Measurements from ENCODE around the gene DIS3L2. TPM values are rescaled to one million over a fixed set of nuclear protein-coding genes. Genes with fewer than 3 reads are reported as not detected.
"Not testable (repeated sequence)": the region's sequence is repeated elsewhere in the genome, so short reads cannot be mapped to it uniquely, and the experiment has no call there.

Gene DIS3L2
- total RNA-seq, 1 experiment from 2014 or later = 15.8 TPM

- Histone ChIP-seq H3K4me2 (ENCODE audit: low read depth, low read length, poor library complexity, severe bottlenecking) (no peak overlapping the region), H3K27me3 (ENCODE audit: low read length) (no peaks in the 10 kb centered on the region), H3K79me2 (ENCODE audit: low read length) (no peaks in the 10 kb centered on the region), H3K36me3 (ENCODE audit: insufficient read depth, low read length) (no peaks in the 10 kb centered on the region), H3K9ac (ENCODE audit: low read length) (no peak overlapping the region), H3K4me3 (ENCODE audit: low read length) (no peak overlapping the region), H3K4me1 (ENCODE audit: low read length) (peaks cover 6% of the 10 kb centered on the region), H2AFZ (ENCODE audit: low read length) (no peak overlapping the region), H3K9me3 (ENCODE audit: low read length) (no peaks in the 10 kb centered on the region; the same call in 1 of the 2 replicates), H4K20me1 (ENCODE audit: insufficient read depth, low read depth, low read length) (no peaks in the 10 kb centered on the region), H3K9me2 (replicated peaks; ENCODE audit: insufficient read depth, low read length) (no peaks in the 10 kb centered on the region), H3K27ac (ENCODE audit: low read length) (no peak overlapping the region)
- DNase-seq = no peak
These were observed 136.2 kb downstream of the DIS3L2 start for GRCh38 chr2:232097758-232098157.

GRCh38 chr2:232102380-232102779 is 140.9 kb downstream of the DIS3L2 start:
- Histone ChIP-seq H4K20me1 (ENCODE audit: insufficient read depth, low read depth, low read length) (no peaks in the 10 kb centered on the region), H3K9ac (ENCODE audit: low read length) (no peak overlapping the region), H3K27me3 (ENCODE audit: low read length) (no peaks in the 10 kb centered on the region), H3K9me2 (replicated peaks; ENCODE audit: insufficient read depth, low read length) (no peaks in the 10 kb centered on the region), H3K9me3 (ENCODE audit: low read length) (no peaks in the 10 kb centered on the region; the same call in 1 of the 2 replicates), H3K27ac (ENCODE audit: low read length) (no peak overlapping the region), H3K36me3 (ENCODE audit: insufficient read depth, low read length) (no peaks in the 10 kb centered on the region), H3K4me3 (ENCODE audit: low read length) (no peak overlapping the region), H2AFZ (ENCODE audit: low read length) (no peak overlapping the region), H3K4me2 (ENCODE audit: low read depth, low read length, poor library complexity, severe bottlenecking) (no peak overlapping the region), H3K79me2 (ENCODE audit: low read length) (no peaks in the 10 kb centered on the region), H3K4me1 (ENCODE audit: low read length) (peaks cover 6% of the 10 kb centered on the region)
- DNase-seq = no peak

- Histone ChIP-seq H3K27me3 (ENCODE audit: low read length) (no peaks in the 10 kb centered on the region), H3K4me2 (ENCODE audit: low read depth, low read length, poor library complexity, severe bottlenecking) (no peak overlapping the region), H3K36me3 (ENCODE audit: insufficient read depth, low read length) (no peaks in the 10 kb centered on the region), H3K4me3 (ENCODE audit: low read length) (no peak overlapping the region), H3K4me1 (ENCODE audit: low read length) (peaks cover 6% of the 10 kb centered on the region), H3K9ac (ENCODE audit: low read length) (no peak overlapping the region), H3K9me3 (ENCODE audit: low read length) (no peaks in the 10 kb centered on the region), H3K9me2 (replicated peaks; ENCODE audit: insufficient read depth, low read length) (no peaks in the 10 kb centered on the region), H2AFZ (ENCODE audit: low read length) (no peak overlapping the region), H3K27ac (ENCODE audit: low read length) (no peak overlapping the region), H3K79me2 (ENCODE audit: low read length) (no peaks in the 10 kb centered on the region), H4K20me1 (ENCODE audit: insufficient read depth, low read depth, low read length) (no peaks in the 10 kb centered on the region)
- no peak for DNase-seq
These were observed 141.7 kb downstream of the DIS3L2 start for GRCh38 chr2:232103140-232103737.

- Histone ChIP-seq H4K20me1 (ENCODE audit: insufficient read depth, low read depth, low read length) (no peaks in the 10 kb centered on the region), H3K9me3 (ENCODE audit: low read length) (no peaks in the 10 kb centered on the region), H3K4me3 (ENCODE audit: low read length) (no peak overlapping the region), H3K27ac (ENCODE audit: low read length) (no peak overlapping the region), H3K27me3 (ENCODE audit: low read length) (no peaks in the 10 kb centered on the region), H3K4me2 (ENCODE audit: low read depth, low read length, poor library complexity, severe bottlenecking) (no peak overlapping the region), H3K79me2 (ENCODE audit: low read length) (no peaks in the 10 kb centered on the region), H3K9ac (ENCODE audit: low read length) (no peak overlapping the region), H3K36me3 (ENCODE audit: insufficient read depth, low read length) (no peaks in the 10 kb centered on the region), H3K9me2 (replicated peaks; ENCODE audit: insufficient read depth, low read length) (no peaks in the 10 kb centered on the region), H2AFZ (ENCODE audit: low read length) (no peak overlapping the region), H3K4me1 (ENCODE audit: low read length) (peaks cover 6% of the 10 kb centered on the region)
- DNase-seq = no peak
These were observed 142.6 kb downstream of the DIS3L2 start for GRCh38 chr2:232104076-232104646.

- no peaks in the 10 kb centered on the region for H4K20me1 ChIP-seq (ENCODE audit: insufficient read depth, low read depth, low read length)
- no peaks in the 10 kb centered on the region for H3K4me1 ChIP-seq (ENCODE audit: low read length)
- H3K9me3 ChIP-seq (ENCODE audit: low read length) = no peaks in the 10 kb centered on the region
- H3K36me3 ChIP-seq (ENCODE audit: insufficient read depth, low read length) = no peaks in the 10 kb centered on the region
- H3K4me3 ChIP-seq (ENCODE audit: low read length) = no peak overlapping the region
- no peak overlapping the region for H3K4me2 ChIP-seq (ENCODE audit: low read depth, low read length, poor library complexity, severe bottlenecking)
- H2AFZ ChIP-seq (ENCODE audit: low read length) = no peak overlapping the region
- H3K27ac ChIP-seq (ENCODE audit: low read length) = no peak overlapping the region
- no peaks in the 10 kb centered on the region for H3K9me2 ChIP-seq (replicated peaks; ENCODE audit: insufficient read depth, low read length)
- DNase-seq = no peak
- no peaks in the 10 kb centered on the region for H3K79me2 ChIP-seq (ENCODE audit: low read length)
- no peak overlapping the region for H3K9ac ChIP-seq (ENCODE audit: low read length)
- H3K27me3 ChIP-seq (ENCODE audit: low read length) = no peaks in the 10 kb centered on the region
These were observed 150.0 kb downstream of the DIS3L2 start for GRCh38 chr2:232111551-232111950.

GRCh38 chr2:232113821-232114220 is 152.3 kb downstream of the DIS3L2 start:
- no peaks in the 10 kb centered on the region for H3K79me2 ChIP-seq (ENCODE audit: low read length)
- no peaks in the 10 kb centered on the region for H3K36me3 ChIP-seq (ENCODE audit: insufficient read depth, low read length)
- no peaks in the 10 kb centered on the region for H3K9me2 ChIP-seq (replicated peaks; ENCODE audit: insufficient read depth, low read length)
- no peak overlapping the region for H3K4me3 ChIP-seq (ENCODE audit: low read length)
- H4K20me1 ChIP-seq (ENCODE audit: insufficient read depth, low read depth, low read length) = no peaks in the 10 kb centered on the region
- H3K9ac ChIP-seq (ENCODE audit: low read length) = no peak overlapping the region
- no peaks in the 10 kb centered on the region for H3K4me1 ChIP-seq (ENCODE audit: low read length)
- H3K27me3 ChIP-seq (ENCODE audit: low read length) = no peaks in the 10 kb centered on the region
- H3K27ac ChIP-seq (ENCODE audit: low read length) = no peak overlapping the region
- no peak overlapping the region for H3K4me2 ChIP-seq (ENCODE audit: low read depth, low read length, poor library complexity, severe bottlenecking)
- no peak for DNase-seq
- no peaks in the 10 kb centered on the region for H3K9me3 ChIP-seq (ENCODE audit: low read length)
- H2AFZ ChIP-seq (ENCODE audit: low read length) = no peak overlapping the region

- not testable (repeated sequence) for H3K4me1 ChIP-seq (ENCODE audit: low read length); H3K27ac ChIP-seq (ENCODE audit: low read length); H3K36me3 ChIP-seq (ENCODE audit: insufficient read depth, low read length); H3K9me3 ChIP-seq (ENCODE audit: low read length); H2AFZ ChIP-seq (ENCODE audit: low read length); H3K4me2 ChIP-seq (ENCODE audit: low read depth, low read length, poor library complexity, severe bottlenecking); H3K79me2 ChIP-seq (ENCODE audit: low read length); H3K9ac ChIP-seq (ENCODE audit: low read length); DNase-seq; H3K9me2 ChIP-seq (replicated peaks; ENCODE audit: insufficient read depth, low read length); H3K4me3 ChIP-seq (ENCODE audit: low read length); H4K20me1 ChIP-seq (ENCODE audit: insufficient read depth, low read depth, low read length); H3K27me3 ChIP-seq (ENCODE audit: low read length)
These were observed 154.3 kb downstream of the DIS3L2 start for GRCh38 chr2:232115728-232116361.

GRCh38 chr2:232116852-232117251 is 155.3 kb downstream of the DIS3L2 start:
- Histone ChIP-seq H3K36me3 (ENCODE audit: insufficient read depth, low read length) (no peaks in the 10 kb centered on the region), H3K4me3 (ENCODE audit: low read length) (no peak overlapping the region), H3K79me2 (ENCODE audit: low read length) (no peaks in the 10 kb centered on the region), H3K9me2 (replicated peaks; ENCODE audit: insufficient read depth, low read length) (no peaks in the 10 kb centered on the region), H3K4me2 (ENCODE audit: low read depth, low read length, poor library complexity, severe bottlenecking) (no peak overlapping the region), H3K4me1 (ENCODE audit: low read length) (no peaks in the 10 kb centered on the region), H3K9me3 (ENCODE audit: low read length) (no peaks in the 10 kb centered on the region), H3K9ac (ENCODE audit: low read length) (no peak overlapping the region), H4K20me1 (ENCODE audit: insufficient read depth, low read depth, low read length) (no peaks in the 10 kb centered on the region), H3K27me3 (ENCODE audit: low read length) (no peaks in the 10 kb centered on the region), H3K27ac (ENCODE audit: low read length) (no peak overlapping the region), H2AFZ (ENCODE audit: low read length) (no peak overlapping the region)
- DNase-seq = no peak

All from Karpas-422 (cell line).